Ovary (tissue), 3 donors: Measurements from ENCODE around the gene GNAI3.

ENCODE experiments used
- CTCF ChIP-seq, 3 donors: fragments of 450-650 bp in 2 of 3; fragments of 200-600 bp in 1 of 3; IDR thresholded peaks; one replicate each; pipeline versions ENCODE4 v1.5.1 to v1.8.0; 2016 to 2022; ENCODE audit warnings: antibody characterized with exemption in 3 of 3, mild to moderate bottlenecking in 1 of 3
- EP300 ChIP-seq: sonication (generic); formaldehyde crosslinking; IDR thresholded peaks from one replicate; pipeline ENCODE4 v1.6.1; 2017; ENCODE audit warnings: antibody characterized with exemption
- POLR2A ChIP-seq: fragments of 450-650 bp; IDR thresholded peaks from one replicate; pipeline ENCODE4 v1.6.1; 2017; ENCODE audit warnings: antibody characterized with exemption, mild to moderate bottlenecking, moderate library complexity
- donor health status: DM: no; HTN: no; CAD: no.

GRCh38 chr1:109566982-109567381 lies 18.6 kb downstream of the GNAI3 start:
- no peak for TF ChIP-seq CTCF (IDR thresholded peaks at IDR 0.05)
- no peak for TF ChIP-seq POLR2A
- no peak for TF ChIP-seq EP300
